Sigmoid colon (tissue), 4 donors: ENCODE data around the gene MON2.

Experiments used
- CTCF ChIP-seq, 4 experiments: fragments of 450-650 bp in 3 of 4; fragments of 200-600 bp in 1 of 4; IDR thresholded peaks; one replicate each; pipeline ENCODE4 v1.5.1; 2016 to 2019; ENCODE audit warnings: antibody characterized with exemption in 4 of 4, mild to moderate bottlenecking in 3 of 4, moderate library complexity in 2 of 4
- EP300 ChIP-seq, 4 donors: sonication (generic); formaldehyde crosslinking; IDR thresholded peaks; one replicate each; pipeline ENCODE4 v1.6.1; 2017; ENCODE audit warnings: antibody characterized with exemption in 4 of 4
- POLR2A ChIP-seq, 2 donors: fragments of 450-650 bp; IDR thresholded peaks; one replicate each; pipeline ENCODE4 v1.6.1; 2016; ENCODE audit warnings: antibody characterized with exemption in 2 of 2, mild to moderate bottlenecking in 2 of 2, moderate library complexity in 2 of 2
- POLR2AphosphoS5 ChIP-seq, 4 donors: sonication (generic); formaldehyde crosslinking; IDR thresholded peaks; one replicate each; pipeline ENCODE4 v1.6.1; 2017; ENCODE audit warnings: antibody characterized with exemption in 4 of 4

- no peak for TF ChIP-seq CTCF (IDR thresholded peaks at IDR 0.05)
- TF ChIP-seq POLR2A (IDR thresholded peaks at IDR 0.05), result no peak
- no peak for TF ChIP-seq POLR2AphosphoS5 (IDR thresholded peaks at IDR 0.05)
- no peak for TF ChIP-seq EP300 (IDR thresholded peaks at IDR 0.05)
Observed at GRCh38 chr12:62582065-62582366, 115.4 kb downstream of the MON2 start.
